ENCODE results near the gene SHPK. TPM values are rescaled to one million over a fixed set of nuclear protein-coding genes. Genes with fewer than 3 reads are reported as not detected.
"Not testable (repeated sequence)": the region's sequence is repeated elsewhere in the genome, so short reads cannot be mapped to it uniquely, and the experiment has no call there.

Gene SHPK
- total RNA-seq, 6 experiments from 2014 or later, result 13.5 to 26.1 (median 22.8) TPM

DNA sequence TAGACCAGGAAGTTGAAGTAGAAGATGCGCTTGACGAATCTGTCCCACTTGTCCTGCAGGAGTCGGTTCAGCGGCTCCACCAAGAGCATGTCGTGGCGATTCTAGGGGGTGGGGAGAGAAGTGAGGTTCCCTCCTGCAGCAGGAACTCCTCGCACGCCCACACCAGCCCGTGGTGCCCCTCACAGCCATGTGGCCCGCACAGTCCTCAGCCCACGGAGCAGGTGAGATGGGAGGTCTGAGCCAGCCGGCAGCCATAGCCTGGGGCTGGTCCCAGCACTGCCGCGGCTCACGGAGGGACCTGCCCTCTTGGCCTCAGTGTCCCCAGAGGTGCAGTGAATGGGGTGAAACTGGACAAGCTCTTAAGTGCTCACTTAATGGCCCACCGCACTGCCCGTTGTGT is 50.2 kb downstream of the SHPK start:
- WGBS (ENCODE audit: insufficient coverage, low coverage, low lambda C conversion rate, missing lambda C conversion rate), result 80% methylated on average over 1 of the region's 17 CpGs
- no peak overlapping the region for H3K4me3 ChIP-seq
- H3K9me3 ChIP-seq, result no peaks in the 10 kb centered on the region
- peaks cover 0 to 70% (median 26%) of the 10 kb centered on the region in 4 donors for H3K36me3 ChIP-seq
- no peaks in the 10 kb centered on the region for H3K27me3 ChIP-seq
- no peak for TF ChIP-seq POLR2A (IDR thresholded peaks at IDR 0.05)
- TF ChIP-seq, protein P1, sequence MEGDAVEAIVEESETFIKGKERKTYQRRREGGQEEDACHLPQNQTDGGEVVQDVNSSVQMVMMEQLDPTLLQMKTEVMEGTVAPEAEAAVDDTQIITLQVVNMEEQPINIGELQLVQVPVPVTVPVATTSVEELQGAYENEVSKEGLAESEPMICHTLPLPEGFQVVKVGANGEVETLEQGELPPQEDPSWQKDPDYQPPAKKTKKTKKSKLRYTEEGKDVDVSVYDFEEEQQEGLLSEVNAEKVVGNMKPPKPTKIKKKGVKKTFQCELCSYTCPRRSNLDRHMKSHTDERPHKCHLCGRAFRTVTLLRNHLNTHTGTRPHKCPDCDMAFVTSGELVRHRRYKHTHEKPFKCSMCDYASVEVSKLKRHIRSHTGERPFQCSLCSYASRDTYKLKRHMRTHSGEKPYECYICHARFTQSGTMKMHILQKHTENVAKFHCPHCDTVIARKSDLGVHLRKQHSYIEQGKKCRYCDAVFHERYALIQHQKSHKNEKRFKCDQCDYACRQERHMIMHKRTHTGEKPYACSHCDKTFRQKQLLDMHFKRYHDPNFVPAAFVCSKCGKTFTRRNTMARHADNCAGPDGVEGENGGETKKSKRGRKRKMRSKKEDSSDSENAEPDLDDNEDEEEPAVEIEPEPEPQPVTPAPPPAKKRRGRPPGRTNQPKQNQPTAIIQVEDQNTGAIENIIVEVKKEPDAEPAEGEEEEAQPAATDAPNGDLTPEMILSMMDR (IDR thresholded peaks at IDR 0.05), result no peak
- no peak for DNase-seq
- H3K4me1 ChIP-seq, result no peaks in the 10 kb centered on the region
- H3K27ac ChIP-seq, result no peak overlapping the region
- intact Hi-C loops (cut with DNase I), result no loop called here
- ATAC-seq, result peak in 1 of 4 donors; percentile 21

DNA sequence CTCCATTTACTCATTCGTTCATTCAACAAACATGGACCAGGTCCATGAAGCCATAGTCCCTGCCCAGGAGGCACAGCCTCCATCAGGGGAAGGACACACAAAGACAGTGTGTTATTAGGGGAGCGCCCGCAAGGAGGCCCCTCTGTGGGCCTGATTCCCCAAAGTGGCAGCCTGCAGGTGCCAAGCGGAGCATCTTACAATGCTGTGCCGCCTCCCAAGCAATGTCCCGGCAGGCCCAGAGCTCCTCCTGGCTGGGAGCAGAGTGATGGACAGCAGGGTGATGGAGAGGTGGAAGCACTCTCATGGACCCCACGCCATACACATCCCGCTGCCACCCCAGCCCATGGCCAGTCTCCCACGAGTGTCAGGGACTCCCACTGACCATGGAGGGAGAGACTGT is 52.6 kb downstream of the SHPK start:
- no peak for TF ChIP-seq POLR2A (IDR thresholded peaks at IDR 0.05)
- TF ChIP-seq, protein P1 (IDR thresholded peaks at IDR 0.05), result no peak
- Histone ChIP-seq H3K36me3 (peaks cover 0 to 71% (median 21%) of the 10 kb centered on the region in 4 donors), H3K27me3 (no peaks in the 10 kb centered on the region), H3K4me3 (no peak overlapping the region), H3K9me3 (no peaks in the 10 kb centered on the region), H3K4me1 (no peaks in the 10 kb centered on the region), H3K27ac (no peak overlapping the region)
- intact Hi-C loops (cut with DNase I), result no loop called here
- WGBS (ENCODE audit: insufficient coverage, low coverage, low lambda C conversion rate, missing lambda C conversion rate), result 100% methylated on average over 1 of the region's 9 CpGs
- DNase-seq (no peak), ATAC-seq (no peak)

DNA sequence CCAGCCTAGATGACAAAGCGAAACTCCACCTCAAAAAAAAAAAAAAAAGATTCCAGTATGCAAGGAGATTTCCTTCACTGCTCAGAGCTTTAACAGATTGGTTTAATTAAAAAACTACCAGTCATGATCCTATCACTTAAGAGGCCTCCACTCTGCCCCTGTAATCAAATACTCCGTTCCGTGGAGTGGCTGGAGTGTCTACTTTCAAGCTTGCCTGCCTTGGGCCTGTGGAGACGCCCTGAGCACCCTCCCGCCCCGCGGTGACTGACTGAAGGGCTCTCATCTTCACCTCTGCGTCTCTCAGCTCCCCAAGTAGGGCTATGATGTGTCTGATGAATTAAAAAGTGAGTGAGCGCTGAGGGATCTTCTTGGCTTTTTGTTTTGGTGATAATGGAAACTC is 53.1 kb downstream of the SHPK start:
- intact Hi-C loops (cut with DNase I), result no loop called here
- DNase-seq (no peak), ATAC-seq (no peak)
- no peaks in the 10 kb centered on the region for H3K4me1 ChIP-seq
- H3K27me3 ChIP-seq, result no peaks in the 10 kb centered on the region
- H3K27ac ChIP-seq, result no peak overlapping the region
- 94% methylated on average over 8 of the region's 9 CpGs for WGBS (ENCODE audit: insufficient coverage, low coverage, low lambda C conversion rate, missing lambda C conversion rate)
- TF ChIP-seq POLR2A (IDR thresholded peaks at IDR 0.05), result no peak
- TF ChIP-seq, protein P1 (IDR thresholded peaks at IDR 0.05), result no peak
- peaks cover 0 to 67% (median 22%) of the 10 kb centered on the region in 4 donors for H3K36me3 ChIP-seq
- no peaks in the 10 kb centered on the region for H3K9me3 ChIP-seq
- H3K4me3 ChIP-seq, result no peak overlapping the region

DNA sequence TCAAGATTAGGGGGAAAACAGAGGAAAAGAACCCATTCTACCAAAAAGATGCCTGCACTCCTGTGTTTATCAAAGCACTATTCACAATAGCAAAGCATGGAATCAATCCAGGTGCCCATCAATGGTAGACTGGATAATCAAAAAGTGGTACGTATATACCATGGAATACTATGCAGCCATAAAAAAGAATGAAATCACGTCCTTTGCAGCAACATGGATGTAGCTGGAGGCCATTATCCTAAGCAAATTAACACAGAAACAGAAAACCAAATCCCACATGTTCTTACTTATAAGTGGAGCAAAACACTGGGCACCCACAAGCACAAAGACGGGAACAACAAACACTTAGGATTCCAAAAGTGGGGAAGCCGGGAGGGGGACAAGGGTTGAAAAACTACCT is 57.4 kb downstream of the SHPK start:
- ATAC-seq; H3K4me1 ChIP-seq; intact Hi-C loops (cut with DNase I); DNase-seq; H3K9me3 ChIP-seq; H3K4me3 ChIP-seq; H3K27me3 ChIP-seq; H3K27ac ChIP-seq: not testable (repeated sequence)
- H3K36me3 ChIP-seq, result peaks cover 0 to 66% (median 10%) of the 10 kb centered on the region in 4 donors
- 8% methylated on average over 1 of the region's 4 CpGs for whole genome bisulfite sequencing (ENCODE audit: insufficient coverage, low coverage, low lambda C conversion rate, missing lambda C conversion rate)

DNA sequence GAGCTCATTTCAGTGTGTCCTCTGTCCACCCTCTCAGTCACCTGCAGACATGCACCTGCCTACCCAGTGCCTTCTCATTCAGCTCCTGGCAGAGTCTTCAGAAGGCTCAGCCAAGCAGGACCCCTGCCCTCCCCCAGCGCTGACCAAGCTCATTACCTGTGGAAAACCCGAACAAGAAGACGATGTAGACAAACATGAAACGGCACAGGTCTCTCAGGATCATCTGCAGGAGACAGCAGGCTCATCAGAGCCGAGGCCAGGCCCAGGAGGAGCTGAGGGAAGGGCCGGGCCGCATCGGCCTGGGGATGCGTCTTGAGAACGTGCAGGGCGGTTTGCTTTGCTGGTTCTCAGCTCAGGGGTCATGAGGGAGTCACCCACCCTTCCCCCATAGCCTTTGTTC is 59.1 kb downstream of the SHPK start:
- intact Hi-C loops (cut with DNase I), result no loop called here
- no peaks in the 10 kb centered on the region for H3K9me3 ChIP-seq
- H3K27ac ChIP-seq, result no peak overlapping the region
- ATAC-seq (peak in 1 of 4 donors; percentile 9), DNase-seq (no peak)
- H3K4me3 ChIP-seq, result no peak overlapping the region
- TF ChIP-seq POLR2A (IDR thresholded peaks at IDR 0.05), result no peak
- TF ChIP-seq, protein P1 (IDR thresholded peaks at IDR 0.05), result no peak
- no peaks in the 10 kb centered on the region for H3K4me1 ChIP-seq
- H3K36me3 ChIP-seq, result peaks cover 0 to 68% (median 16%) of the 10 kb centered on the region in 4 donors
- no peaks in the 10 kb centered on the region for H3K27me3 ChIP-seq
- WGBS (ENCODE audit: insufficient coverage, low coverage, low lambda C conversion rate, missing lambda C conversion rate), result 85% methylated on average over 9 of the region's 11 CpGs
